Left lobe of liver (tissue), 1 donor: ENCODE results near the gene SLC22A17. TPM values are rescaled to one million over a fixed set of nuclear protein-coding genes. Genes with fewer than 3 reads are reported as not detected.

Source experiments
- total RNA-seq: library from RNA; stranded (reverse); gene quantifications from one replicate; pipeline ENCODE4 v1.2.1, GENCODE V29; 2021
- donor health status: DM: no; HTN: yes; CAD: no.

The SLC22A17 gene
- total RNA-seq, 1 donor from 2014 or later: 3.6 TPM

Other genes starting within 250 kb of the SLC22A17 start
- not detected for gene CIROP, start 247.9 kb downstream of the SLC22A17 start, total RNA-seq
- not detected for gene CEBPE, start 233.6 kb downstream of the SLC22A17 start, total RNA-seq
- 6.7 TPM for gene SLC7A8, start 169.2 kb downstream of the SLC22A17 start, total RNA-seq
- gene RNF212B, start 115.0 kb downstream of the SLC22A17 start, total RNA-seq: not detected
- gene HOMEZ, start 66.8 kb downstream of the SLC22A17 start, total RNA-seq: 8.9 TPM
- 11.5 TPM for gene PPP1R3E, start 50.0 kb downstream of the SLC22A17 start, total RNA-seq
- 14.0 TPM for gene BCL2L2, start 46.1 kb downstream of the SLC22A17 start, total RNA-seq
- gene PABPN1, start 31.4 kb downstream of the SLC22A17 start, total RNA-seq: 86.9 TPM
- gene EFS, start 12.3 kb upstream of the SLC22A17 start, total RNA-seq: 0.68 TPM
- not detected for gene IL25, start 19.9 kb upstream of the SLC22A17 start, total RNA-seq
- gene CMTM5, start 24.2 kb upstream of the SLC22A17 start, total RNA-seq: not detected
- not detected for gene MYH6, start 55.4 kb upstream of the SLC22A17 start, total RNA-seq
- not detected for gene MYH7, start 82.8 kb upstream of the SLC22A17 start, total RNA-seq
- gene NGDN, start 116.8 kb upstream of the SLC22A17 start, total RNA-seq: 12.1 TPM
- 0.81 TPM for gene ZFHX2, start 198.9 kb upstream of the SLC22A17 start, total RNA-seq
- 11.1 TPM for gene THTPA, start 203.4 kb upstream of the SLC22A17 start, total RNA-seq
- gene AP1G2, start 214.9 kb upstream of the SLC22A17 start, total RNA-seq: 19.3 TPM
- gene JPH4, start 225.9 kb upstream of the SLC22A17 start, total RNA-seq: 0.10 TPM